HepG2 (cell line): ENCODE results near the gene PSPH. TPM values are rescaled to one million over a fixed set of nuclear protein-coding genes. Genes with fewer than 3 reads are reported as not detected.

ENCODE experiments used
- ARNT ChIP-seq: fragments of 450-650 bp; IDR thresholded peaks from 2 replicates; pipeline ENCODE4 v1.6.1; 2017
- ATM ChIP-seq: fragments of 450-650 bp; IDR thresholded peaks from 2 replicates; pipeline ENCODE4 v1.7.1; 2017; ENCODE audit warnings: mild to moderate bottlenecking, borderline replicate concordance
- BHLHE40 ChIP-seq: IDR thresholded peaks from 2 replicates; pipeline ENCODE4 v1.6.1; 2011; ENCODE audit warnings: low read length, improper control_type of control experiment
- HDAC1 ChIP-seq: sonication (generic); formaldehyde crosslinking; IDR thresholded peaks from 2 replicates; pipeline ENCODE4 v1.5.1; 2020; ENCODE audit warnings: mild to moderate bottlenecking, missing genetic modification reagents
- HNRNPK ChIP-seq: fragments of 200-400 bp; formaldehyde crosslinking; IDR thresholded peaks from 2 replicates; pipeline ENCODE4 v1.6.1; 2018; ENCODE audit warnings: low read length, low read depth, moderate library complexity, mild to moderate bottlenecking; ENCODE audit not compliant: poor library complexity, severe bottlenecking
- KMT2B ChIP-seq: IDR thresholded peaks from 2 replicates; pipeline ENCODE4 v1.6.1; 2016; ENCODE audit warnings: missing genetic modification reagents, missing compliant biosample characterization
- MAFF ChIP-seq: IDR thresholded peaks from 2 replicates; pipeline ENCODE4 v1.6.1; 2011; ENCODE audit warnings: low read depth, low read length, improper control_type of control experiment
- MEF2D ChIP-seq: sonication (generic); formaldehyde crosslinking; IDR thresholded peaks from 2 replicates; pipeline ENCODE4 v1.5.1; 2020; ENCODE audit warnings: mild to moderate bottlenecking, missing genetic modification reagents
- NONO ChIP-seq, 2 experiments: fragments of 450-650 bp in 1 of 2; sonication (generic) in 1 of 2; formaldehyde crosslinking in 1 of 2; IDR thresholded peaks in 1 of 2; conservative IDR thresholded peaks in 1 of 2; 2 replicates each; pipeline versions ENCODE4 v1.6.1 to v1.8.0; 2017 to 2022; ENCODE audit warnings: mild to moderate bottlenecking in 1 of 2, missing genetic modification reagents in 1 of 2, moderate library complexity in 1 of 2
- SIN3B ChIP-seq: fragments of 150-350 bp; IDR thresholded peaks from 2 replicates; pipeline ENCODE4 v1.6.1; 2014; ENCODE audit warnings: low read length
- TBL1XR1 ChIP-seq: fragments of 150-350 bp; IDR thresholded peaks from 2 replicates; pipeline ENCODE4 v1.6.1; 2014; ENCODE audit warnings: borderline replicate concordance, low read length; ENCODE audit not compliant: partially characterized antibody
- U2AF1 ChIP-seq: fragments of 200-400 bp; formaldehyde crosslinking; optimal IDR thresholded peaks from 2 replicates; pipeline ENCODE3; 2017; ENCODE audit warnings: mild to moderate bottlenecking, low read depth, low read length
- ZBTB38 ChIP-seq: sonication (generic); formaldehyde crosslinking; IDR thresholded peaks from 2 replicates; pipeline ENCODE4 v1.5.1; 2020; ENCODE audit warnings: mild to moderate bottlenecking, missing genetic modification reagents
- ZNF660 ChIP-seq: sonication (generic); formaldehyde crosslinking; IDR thresholded peaks from 2 replicates; pipeline ENCODE4 v1.5.1; 2020; ENCODE audit warnings: mild to moderate bottlenecking, low read depth, missing genetic modification reagents, borderline replicate concordance
- polyA plus RNA-seq, 8 experiments: library from polyadenylated mRNA; depleted of rRNA in 3 of 8; stranded (reverse) in 7 of 8; unstranded in 1 of 8; fragments of >200 nt; fragmentation: Illumina TruSeq in 4 of 8; extraction: Trizol in 4 of 8; gene quantifications; 2 replicates each; pipeline versions ENCODE4 v1.2.1 to v1.2.3, GENCODE V29; 2011 to 2016; ENCODE audit warnings: low read depth in 4 of 8, missing spikeins in 1 of 8, mixed read lengths in 1 of 8; ENCODE audit not compliant: insufficient read depth in 1 of 8
- total RNA-seq, 5 experiments: library from RNA; depleted of rRNA; stranded (reverse); fragments of >200 nt; fragmentation: Illumina TruSeq; extraction: Trizol; gene quantifications; 2 replicates each; pipeline ENCODE4 v1.2.3, GENCODE V29; 2016; ENCODE audit warnings: low read depth in 1 of 5
- TF ChIP-seq, protein P1 (sequence below): IDR thresholded peaks from 2 replicates; pipeline ENCODE4 v1.6.1; 2016; ENCODE audit warnings: low read depth, control low read depth
- TF ChIP-seq, protein P2 (sequence below): IDR thresholded peaks from 2 replicates; pipeline ENCODE4 v1.6.1; 2016; ENCODE audit warnings: low read depth, borderline replicate concordance
- TF ChIP-seq, protein P3 (sequence below): sonication (generic); formaldehyde crosslinking; IDR thresholded peaks from 2 replicates; pipeline ENCODE4 v1.5.1; 2020; ENCODE audit warnings: missing genetic modification reagents, mild to moderate bottlenecking, borderline replicate concordance
- TF ChIP-seq, protein P4 (sequence below): sonication (generic); formaldehyde crosslinking; IDR thresholded peaks from 2 replicates; pipeline ENCODE4 v1.4.0; 2020; ENCODE audit warnings: missing genetic modification reagents, borderline replicate concordance
- TF ChIP-seq, protein P5 (sequence below): sonication (generic); formaldehyde crosslinking; IDR thresholded peaks from 2 replicates; pipeline ENCODE4 v1.5.1; 2020; ENCODE audit warnings: mild to moderate bottlenecking, missing genetic modification reagents, borderline replicate concordance

The PSPH gene
- total and polyA plus RNA-seq, 2 of the 13 experiments (the other 11 are each of a cell fraction or from before 2014, with no cell fraction given): 85.5 to 124 TPM

DNA sequence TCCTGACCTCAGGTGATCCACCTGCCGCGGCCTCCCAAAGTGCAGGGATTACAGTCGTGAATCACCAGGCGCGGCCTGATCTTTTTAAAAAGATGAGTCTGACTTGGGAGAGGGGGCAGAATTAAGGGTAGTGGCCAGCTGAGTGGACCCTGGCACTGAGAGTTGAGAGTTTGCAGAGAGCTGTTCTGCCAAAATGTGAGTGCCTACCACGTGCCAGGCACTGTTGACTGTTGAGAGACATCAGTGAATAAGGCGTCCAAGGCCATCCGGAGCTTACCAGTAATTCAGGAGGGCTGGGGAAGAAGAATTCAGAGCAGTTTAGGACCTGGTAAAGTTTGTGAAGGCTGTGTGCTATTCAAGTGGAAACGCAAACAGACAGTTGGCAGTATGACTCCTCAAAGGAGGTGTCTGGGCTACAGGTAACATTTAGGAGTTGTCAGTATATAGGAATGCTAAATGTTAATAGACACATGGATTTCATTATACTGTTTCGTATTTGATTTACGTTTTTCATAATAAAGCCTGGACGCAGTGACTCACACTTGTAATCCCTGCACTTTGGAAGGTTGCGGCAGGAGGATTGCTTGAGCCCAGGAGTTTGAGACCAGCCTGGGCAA, 85.3 kb downstream of the PSPH start (continued):
- TF ChIP-seq ATM (no peak), ZBTB38 (peak; percentile 72), HDAC1 (CRISPR knock-in tag) (no peak), U2AF1 (no peak), ZNF660 (CRISPR knock-in tag) (no peak), SIN3B (no peak), MAFF (no peak), NONO (IDR thresholded peaks at IDR 0.05) (no peak), NONO (CRISPR knock-in tag; conservative IDR thresholded peaks at IDR 0.05) (no peak), TBL1XR1 (no peak), MEF2D (0 out of 2 replicates have a peak, but pooled peaks have one; percentile 21), ARNT (no peak), HNRNPK (no peak), BHLHE40 (peak; percentile 23; the same call in 1 of the 2 replicates), KMT2B (CRISPR knock-in tag) (no peak)
- TF ChIP-seq, protein P1, sequence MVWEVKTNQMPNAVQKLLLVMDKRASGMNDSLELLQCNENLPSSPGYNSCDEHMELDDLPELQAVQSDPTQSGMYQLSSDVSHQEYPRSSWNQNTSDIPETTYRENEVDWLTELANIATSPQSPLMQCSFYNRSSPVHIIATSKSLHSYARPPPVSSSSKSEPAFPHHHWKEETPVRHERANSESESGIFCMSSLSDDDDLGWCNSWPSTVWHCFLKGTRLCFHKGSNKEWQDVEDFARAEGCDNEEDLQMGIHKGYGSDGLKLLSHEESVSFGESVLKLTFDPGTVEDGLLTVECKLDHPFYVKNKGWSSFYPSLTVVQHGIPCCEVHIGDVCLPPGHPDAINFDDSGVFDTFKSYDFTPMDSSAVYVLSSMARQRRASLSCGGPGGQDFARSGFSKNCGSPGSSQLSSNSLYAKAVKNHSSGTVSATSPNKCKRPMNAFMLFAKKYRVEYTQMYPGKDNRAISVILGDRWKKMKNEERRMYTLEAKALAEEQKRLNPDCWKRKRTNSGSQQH (CRISPR knock-in tag): no peak
- TF ChIP-seq, protein P2, sequence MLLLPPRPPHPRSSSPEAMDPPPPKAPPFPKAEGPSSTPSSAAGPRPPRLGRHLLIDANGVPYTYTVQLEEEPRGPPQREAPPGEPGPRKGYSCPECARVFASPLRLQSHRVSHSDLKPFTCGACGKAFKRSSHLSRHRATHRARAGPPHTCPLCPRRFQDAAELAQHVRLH (CRISPR knock-in tag): no peak
- TF ChIP-seq, protein P3, sequence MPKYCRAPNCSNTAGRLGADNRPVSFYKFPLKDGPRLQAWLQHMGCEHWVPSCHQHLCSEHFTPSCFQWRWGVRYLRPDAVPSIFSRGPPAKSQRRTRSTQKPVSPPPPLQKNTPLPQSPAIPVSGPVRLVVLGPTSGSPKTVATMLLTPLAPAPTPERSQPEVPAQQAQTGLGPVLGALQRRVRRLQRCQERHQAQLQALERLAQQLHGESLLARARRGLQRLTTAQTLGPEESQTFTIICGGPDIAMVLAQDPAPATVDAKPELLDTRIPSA: no peak
- TF ChIP-seq, protein P4, sequence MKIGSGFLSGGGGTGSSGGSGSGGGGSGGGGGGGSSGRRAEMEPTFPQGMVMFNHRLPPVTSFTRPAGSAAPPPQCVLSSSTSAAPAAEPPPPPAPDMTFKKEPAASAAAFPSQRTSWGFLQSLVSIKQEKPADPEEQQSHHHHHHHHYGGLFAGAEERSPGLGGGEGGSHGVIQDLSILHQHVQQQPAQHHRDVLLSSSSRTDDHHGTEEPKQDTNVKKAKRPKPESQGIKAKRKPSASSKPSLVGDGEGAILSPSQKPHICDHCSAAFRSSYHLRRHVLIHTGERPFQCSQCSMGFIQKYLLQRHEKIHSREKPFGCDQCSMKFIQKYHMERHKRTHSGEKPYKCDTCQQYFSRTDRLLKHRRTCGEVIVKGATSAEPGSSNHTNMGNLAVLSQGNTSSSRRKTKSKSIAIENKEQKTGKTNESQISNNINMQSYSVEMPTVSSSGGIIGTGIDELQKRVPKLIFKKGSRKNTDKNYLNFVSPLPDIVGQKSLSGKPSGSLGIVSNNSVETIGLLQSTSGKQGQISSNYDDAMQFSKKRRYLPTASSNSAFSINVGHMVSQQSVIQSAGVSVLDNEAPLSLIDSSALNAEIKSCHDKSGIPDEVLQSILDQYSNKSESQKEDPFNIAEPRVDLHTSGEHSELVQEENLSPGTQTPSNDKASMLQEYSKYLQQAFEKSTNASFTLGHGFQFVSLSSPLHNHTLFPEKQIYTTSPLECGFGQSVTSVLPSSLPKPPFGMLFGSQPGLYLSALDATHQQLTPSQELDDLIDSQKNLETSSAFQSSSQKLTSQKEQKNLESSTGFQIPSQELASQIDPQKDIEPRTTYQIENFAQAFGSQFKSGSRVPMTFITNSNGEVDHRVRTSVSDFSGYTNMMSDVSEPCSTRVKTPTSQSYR: no peak
- TF ChIP-seq, protein P5, sequence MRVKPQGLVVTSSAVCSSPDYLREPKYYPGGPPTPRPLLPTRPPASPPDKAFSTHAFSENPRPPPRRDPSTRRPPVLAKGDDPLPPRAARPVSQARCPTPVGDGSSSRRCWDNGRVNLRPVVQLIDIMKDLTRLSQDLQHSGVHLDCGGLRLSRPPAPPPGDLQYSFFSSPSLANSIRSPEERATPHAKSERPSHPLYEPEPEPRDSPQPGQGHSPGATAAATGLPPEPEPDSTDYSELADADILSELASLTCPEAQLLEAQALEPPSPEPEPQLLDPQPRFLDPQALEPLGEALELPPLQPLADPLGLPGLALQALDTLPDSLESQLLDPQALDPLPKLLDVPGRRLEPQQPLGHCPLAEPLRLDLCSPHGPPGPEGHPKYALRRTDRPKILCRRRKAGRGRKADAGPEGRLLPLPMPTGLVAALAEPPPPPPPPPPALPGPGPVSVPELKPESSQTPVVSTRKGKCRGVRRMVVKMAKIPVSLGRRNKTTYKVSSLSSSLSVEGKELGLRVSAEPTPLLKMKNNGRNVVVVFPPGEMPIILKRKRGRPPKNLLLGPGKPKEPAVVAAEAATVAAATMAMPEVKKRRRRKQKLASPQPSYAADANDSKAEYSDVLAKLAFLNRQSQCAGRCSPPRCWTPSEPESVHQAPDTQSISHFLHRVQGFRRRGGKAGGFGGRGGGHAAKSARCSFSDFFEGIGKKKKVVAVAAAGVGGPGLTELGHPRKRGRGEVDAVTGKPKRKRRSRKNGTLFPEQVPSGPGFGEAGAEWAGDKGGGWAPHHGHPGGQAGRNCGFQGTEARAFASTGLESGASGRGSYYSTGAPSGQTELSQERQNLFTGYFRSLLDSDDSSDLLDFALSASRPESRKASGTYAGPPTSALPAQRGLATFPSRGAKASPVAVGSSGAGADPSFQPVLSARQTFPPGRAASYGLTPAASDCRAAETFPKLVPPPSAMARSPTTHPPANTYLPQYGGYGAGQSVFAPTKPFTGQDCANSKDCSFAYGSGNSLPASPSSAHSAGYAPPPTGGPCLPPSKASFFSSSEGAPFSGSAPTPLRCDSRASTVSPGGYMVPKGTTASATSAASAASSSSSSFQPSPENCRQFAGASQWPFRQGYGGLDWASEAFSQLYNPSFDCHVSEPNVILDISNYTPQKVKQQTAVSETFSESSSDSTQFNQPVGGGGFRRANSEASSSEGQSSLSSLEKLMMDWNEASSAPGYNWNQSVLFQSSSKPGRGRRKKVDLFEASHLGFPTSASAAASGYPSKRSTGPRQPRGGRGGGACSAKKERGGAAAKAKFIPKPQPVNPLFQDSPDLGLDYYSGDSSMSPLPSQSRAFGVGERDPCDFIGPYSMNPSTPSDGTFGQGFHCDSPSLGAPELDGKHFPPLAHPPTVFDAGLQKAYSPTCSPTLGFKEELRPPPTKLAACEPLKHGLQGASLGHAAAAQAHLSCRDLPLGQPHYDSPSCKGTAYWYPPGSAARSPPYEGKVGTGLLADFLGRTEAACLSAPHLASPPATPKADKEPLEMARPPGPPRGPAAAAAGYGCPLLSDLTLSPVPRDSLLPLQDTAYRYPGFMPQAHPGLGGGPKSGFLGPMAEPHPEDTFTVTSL (CRISPR knock-in tag): no peak; the same call in 1 of the 2 replicates
